GM11168 (cell line): ENCODE measurements around the gene ERBB2.

Source experiments
- in situ Hi-C: fragments of 300-500 bp; cut with MboI; formaldehyde crosslinking; loops from one replicate; pipeline ENCODE4 v1.12.0; 2022; ENCODE audit warnings: low sequenced_read_pairs; ENCODE audit not compliant: unreplicated experiment

Gene ERBB2

DNA sequence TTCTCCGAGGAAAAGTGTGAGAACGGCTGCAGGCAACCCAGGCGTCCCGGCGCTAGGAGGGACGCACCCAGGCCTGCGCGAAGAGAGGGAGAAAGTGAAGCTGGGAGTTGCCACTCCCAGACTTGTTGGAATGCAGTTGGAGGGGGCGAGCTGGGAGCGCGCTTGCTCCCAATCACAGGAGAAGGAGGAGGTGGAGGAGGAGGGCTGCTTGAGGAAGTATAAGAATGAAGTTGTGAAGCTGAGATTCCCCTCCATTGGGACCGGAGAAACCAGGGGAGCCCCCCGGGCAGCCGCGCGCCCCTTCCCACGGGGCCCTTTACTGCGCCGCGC, at the start of gene ERBB2:
TSS of gene ERBB2 (plus strand) at position 247 of the 330 bp plus-strand sequence. CDS start 175 bp downstream, outside the sequence.
- in situ Hi-C loops = no loop called here

DNA sequence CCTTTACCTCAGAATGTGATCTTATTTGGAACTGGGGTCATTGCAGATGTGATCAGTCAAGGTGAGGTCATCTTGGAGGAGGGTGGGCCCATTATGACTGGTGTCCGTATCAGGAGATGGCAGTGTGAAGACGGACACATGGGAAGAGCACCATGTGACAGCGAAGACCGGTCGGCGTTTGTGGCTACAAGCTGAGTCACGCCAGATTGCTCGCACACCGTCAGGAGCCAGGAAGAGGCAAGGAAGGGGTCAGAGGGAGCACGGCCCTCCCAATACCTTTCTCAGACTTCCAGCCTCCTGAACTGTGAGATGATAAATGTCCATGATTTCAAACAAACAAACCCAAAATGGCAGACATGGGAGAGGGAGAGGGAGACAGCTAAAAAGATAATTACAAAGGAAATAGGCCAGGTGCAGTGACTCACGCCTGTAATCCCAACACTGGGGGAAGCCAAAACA, 49.7 kb upstream of the ERBB2 start:
- in situ Hi-C loops = no loop called here

DNA sequence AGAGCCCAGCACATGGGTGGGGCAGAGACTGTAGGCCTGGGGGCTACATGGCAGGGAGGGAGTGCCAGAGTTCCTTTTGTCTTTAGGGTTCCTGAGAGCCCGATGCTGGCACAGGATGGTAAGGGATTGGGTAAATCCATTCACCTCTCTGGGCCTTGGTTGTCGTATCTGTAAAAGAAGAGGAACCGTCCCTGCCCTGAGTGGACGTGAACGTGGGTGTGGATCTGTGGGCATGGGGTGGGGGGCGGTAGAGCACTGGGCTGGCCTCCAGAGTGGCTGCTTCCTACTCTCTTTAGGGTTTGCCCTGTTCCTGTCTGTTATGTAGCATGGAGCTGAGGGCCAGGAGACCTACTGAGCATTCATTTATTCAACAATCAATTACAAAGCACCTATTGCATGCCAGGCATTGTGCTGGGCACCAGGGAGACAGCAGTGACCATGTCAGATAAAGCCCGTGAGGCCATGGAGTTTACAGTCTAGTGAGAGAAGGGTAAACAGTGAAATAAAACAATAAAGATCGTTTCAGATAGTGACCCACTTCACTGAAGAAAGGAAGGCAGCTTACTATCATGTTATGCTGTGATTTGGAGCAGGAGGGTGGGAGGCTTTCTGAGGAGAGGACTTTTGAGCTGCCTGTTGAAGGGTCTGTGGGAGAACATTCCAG, 47.8 kb upstream of the ERBB2 start:
- in situ Hi-C loops = no loop called here

DNA sequence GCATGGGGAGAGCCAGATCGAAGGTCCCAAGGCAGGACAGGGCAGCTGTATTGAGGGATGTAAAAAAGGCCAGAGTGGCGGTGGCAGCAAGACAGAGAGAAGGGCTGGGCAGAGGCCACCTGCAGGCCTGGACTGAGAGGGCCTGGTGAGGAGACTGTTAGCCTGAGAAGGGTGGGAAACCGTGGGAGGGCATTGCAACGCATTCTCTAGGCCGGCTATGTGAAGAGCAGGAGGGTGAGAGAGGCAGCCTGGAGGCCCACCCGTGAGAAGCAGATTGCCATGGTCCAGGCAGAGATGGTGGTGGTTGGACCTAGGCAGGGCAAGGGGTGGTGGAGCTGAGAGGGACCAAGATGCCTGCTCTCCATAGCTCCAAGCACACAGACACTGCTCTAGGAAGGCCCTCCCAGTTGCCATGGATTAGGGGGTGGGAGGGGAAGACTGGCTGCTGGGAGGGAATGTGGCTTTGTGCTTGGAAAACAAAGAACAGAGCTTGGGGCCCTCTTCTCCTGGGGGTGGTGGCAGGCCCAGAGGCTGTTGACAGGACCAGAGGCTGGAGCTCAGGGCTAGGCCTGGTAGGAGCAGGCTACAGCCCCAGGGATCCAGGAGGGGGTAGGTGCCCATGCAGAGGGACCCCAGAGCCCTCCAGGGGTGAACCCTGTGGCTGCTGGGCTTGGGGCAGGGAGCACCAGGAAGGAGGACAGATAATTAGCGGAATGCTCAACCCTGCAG, 47.1 kb upstream of the ERBB2 start:
- in situ Hi-C loops = no loop called here

DNA sequence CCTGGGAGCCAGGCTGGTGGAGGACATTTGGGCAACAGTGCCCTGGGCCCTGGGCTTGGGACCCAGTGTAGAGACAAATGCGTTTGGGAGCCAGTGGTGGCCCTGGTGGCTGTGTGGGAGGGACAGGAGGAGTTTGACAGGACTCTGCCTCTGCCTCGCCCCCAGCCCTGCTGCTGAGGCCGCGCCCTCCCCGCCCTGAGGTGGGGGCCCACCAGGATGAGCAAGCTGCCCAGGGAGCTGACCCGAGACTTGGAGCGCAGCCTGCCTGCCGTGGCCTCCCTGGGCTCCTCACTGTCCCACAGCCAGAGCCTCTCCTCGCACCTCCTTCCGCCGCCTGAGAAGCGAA, 46.6 kb upstream of the ERBB2 start:
- in situ Hi-C loops = no loop called here

DNA sequence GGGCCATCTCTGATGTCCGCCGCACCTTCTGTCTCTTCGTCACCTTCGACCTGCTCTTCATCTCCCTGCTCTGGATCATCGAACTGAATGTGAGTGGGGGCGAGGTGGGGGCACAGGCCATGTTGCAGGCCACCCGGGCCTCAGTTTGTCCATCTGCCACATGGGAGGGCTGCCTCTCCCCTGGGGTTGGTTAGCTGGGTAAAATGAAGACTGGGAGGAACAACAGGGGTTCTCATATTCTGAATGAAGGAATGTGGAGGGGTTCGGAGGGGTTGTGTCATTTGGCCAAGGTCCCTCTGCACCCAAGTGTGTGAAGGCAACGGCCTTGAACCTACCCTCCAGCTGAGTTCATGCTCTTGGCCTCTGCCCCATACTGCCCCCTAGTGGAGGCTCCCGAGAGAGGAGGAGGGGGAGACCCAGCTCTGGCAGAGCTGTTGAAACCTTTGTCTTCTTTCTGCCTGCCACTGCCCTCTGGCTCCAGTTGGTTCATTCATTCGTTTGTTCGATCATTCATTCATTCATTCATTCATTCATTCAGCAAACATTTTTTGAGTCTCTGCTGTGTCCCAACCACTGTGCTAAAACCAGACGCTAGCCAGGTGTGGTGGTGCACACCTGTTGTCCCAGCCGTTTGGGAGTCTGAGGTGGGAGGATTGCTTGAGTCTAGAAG, 46.1 kb upstream of the ERBB2 start:
- in situ Hi-C loops = no loop called here

DNA sequence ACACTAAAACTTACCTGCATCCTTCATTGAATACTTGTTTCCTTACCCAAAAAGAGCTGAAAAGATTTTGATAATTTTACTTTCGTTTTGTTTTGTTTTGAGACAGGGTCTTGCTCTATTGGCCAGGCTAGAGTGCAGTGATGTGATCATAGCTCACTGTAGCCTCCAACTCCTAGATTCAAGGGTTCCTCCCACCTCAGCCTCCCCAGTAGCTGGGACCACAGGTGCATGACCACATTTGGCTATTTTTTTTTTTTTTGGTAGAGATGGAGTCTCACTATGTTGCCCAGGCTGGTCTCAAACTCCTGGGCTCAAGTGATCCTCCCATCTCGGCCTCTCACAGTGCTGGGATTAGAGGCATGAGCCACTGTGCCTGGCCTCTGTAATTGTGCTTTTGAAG, 44.8 kb upstream of the ERBB2 start:
- in situ Hi-C loops = no loop called here

DNA sequence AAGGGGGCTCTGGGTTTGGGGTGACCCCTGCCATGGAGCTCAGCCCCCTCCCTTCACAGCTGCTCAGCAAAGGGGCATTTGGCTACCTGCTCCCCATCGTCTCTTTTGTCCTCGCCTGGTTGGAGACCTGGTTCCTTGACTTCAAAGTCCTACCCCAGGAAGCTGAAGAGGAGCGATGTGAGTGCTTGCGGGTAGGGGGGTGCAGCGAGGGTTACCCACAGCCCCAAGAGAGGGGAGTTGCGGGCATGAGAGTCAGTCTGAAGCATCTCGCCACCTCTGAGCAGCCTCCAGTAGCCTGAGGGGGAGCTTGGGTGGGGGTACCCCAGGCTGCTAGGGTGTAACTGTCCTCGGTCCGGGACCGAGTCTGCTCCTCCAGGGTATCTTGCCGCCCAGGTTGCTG, 41.5 kb upstream of the ERBB2 start:
- in situ Hi-C loops = no loop called here

DNA sequence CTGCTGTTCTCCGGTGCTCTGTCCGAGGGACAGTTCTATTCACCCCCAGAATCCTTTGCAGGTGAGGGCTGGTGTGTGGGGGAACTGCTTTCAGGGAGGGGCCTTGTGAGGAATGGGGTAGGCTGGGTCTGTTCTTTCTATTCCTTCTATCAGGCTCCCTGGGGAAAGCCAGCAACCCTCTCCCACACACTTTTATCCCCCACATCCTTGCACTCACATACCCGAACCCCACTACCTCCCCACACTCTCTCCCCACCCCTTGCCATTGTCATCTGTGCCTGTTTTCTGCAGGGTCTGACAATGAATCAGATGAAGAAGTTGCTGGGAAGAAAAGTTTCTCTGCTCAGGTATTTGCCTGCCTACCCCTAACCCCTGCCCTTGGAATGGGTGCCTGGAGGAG, 41.1 kb upstream of the ERBB2 start:
- in situ Hi-C loops = no loop called here

DNA sequence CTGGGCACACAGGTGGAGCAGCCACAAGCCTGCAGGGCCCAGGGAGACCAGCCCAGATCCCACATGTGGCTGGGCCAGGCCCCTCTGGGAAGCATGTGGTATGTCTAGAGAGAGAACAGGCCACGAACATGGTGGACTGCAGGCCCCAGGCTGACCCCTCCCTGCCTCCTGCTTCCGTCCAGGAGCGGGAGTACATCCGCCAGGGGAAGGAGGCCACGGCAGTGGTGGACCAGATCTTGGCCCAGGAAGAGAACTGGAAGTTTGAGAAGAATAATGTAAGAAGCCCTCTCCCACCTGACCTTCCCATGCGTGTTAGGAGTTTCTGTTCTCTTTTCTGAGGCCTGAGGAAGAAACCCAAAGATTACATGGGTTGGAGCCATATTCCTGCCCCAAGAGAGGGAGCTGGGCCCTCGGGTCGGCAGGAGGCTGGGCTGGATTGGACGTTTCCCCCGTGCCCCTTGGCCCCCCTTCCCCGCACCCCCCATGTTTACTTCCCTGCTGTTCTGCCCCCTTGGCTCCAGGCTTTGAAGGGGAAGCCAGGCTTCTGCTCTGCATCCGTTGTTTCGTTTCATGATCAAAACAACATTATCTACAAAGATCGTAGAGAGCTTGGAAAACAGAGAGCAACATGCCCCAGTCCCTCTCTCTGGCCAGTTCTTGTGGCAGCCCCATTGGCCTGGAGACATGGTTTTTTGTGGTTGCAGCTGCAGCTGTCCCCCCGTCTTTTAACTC, 40.4 kb upstream of the ERBB2 start:
- in situ Hi-C loops = no loop called here

DNA sequence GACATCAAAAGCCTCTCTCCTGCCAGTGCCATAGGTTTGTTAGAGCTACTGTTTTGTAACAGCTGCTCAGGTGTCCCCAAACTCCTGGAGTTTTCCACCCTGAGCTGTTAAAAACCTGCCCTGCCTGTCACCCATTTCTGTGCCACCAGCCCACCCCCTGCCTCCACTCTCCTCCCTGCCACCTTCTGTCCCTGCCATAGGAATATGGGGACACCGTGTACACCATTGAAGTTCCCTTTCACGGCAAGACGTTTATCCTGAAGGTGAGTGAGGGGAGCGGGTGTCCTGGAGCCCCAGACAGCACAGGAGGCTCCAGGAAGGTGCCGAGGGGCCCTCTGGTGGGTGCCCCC, 39.9 kb upstream of the ERBB2 start:
- in situ Hi-C loops = no loop called here

DNA sequence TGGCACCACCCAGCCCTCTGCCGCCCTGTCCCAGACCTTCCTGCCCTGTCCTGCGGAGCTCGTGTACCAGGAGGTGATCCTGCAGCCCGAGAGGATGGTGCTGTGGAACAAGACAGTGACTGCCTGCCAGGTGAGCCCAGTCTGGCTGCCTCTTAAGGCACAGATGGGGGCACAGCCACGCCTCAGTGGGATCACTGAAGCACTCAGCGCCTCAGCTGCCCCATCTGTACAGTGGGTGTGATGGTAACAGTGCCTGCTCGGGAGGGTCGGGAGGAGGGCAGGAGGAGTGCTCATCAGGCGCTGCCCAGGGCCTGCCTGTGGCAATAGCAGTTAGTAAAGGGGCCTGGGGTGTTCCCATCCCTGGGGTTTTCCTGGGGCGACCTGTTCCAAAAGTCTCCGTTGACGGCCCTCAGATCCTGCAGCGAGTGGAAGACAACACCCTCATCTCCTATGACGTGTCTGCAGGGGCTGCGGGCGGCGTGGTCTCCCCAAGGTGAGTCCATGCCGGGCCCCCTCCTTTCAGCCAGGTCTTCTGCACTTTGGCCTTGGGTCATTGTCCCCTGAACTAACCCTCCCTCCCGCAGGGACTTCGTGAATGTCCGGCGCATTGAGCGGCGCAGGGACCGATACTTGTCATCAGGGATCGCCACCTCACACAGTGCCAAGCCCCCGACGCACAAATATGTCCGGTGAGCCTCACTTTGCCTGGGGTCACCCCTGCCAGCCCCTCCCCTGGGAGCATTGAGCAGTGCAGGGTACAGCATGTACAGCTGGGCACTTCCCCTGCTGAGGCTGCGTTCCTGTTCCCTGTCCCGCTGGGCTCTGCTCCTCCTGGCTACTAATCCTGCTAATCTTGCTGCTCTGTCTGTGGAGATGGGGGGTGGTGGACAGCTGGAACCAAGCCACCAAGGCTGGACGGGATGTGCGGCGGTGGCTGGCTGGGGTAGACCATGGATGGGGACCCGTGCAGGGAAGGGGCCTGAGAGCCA, 39.2 kb upstream of the ERBB2 start:
- in situ Hi-C loops = no loop called here

DNA sequence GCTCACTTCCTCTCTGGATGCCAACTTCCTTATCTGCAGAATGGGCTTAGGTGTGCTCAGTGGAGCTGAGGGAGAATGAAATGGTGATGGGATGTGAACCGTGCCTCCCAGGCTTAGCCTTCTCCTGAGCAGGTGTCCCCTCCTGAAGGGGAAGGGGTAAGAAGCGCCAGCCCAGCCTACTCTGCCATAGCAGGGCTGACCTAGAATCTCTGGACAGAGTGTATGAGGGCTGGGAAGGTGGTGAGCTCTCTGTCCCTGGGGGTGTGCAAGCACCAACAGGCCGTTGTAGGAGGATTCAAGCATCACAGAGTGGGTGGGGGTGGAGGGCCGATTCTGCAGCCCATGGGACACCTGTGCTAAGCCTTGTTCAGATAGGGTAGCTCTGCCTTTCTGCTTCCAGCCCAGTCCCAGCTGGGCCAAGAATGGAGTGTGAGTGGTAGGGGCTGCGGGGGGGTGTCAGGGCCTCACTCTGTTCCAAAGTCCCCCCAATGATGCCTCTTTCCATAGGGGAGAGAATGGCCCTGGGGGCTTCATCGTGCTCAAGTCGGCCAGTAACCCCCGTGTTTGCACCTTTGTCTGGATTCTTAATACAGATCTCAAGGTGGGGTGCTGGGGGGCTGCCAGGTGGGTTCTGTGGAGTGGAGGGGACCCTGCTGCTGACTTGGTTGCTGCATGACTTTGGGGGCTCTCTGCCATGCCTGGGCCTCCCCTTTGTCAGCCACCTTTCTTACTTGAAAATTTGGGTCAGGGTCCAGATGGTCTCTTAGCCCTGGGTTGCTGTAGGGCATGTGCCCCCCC, 37.9 kb upstream of the ERBB2 start:
- in situ Hi-C loops = no loop called here

DNA sequence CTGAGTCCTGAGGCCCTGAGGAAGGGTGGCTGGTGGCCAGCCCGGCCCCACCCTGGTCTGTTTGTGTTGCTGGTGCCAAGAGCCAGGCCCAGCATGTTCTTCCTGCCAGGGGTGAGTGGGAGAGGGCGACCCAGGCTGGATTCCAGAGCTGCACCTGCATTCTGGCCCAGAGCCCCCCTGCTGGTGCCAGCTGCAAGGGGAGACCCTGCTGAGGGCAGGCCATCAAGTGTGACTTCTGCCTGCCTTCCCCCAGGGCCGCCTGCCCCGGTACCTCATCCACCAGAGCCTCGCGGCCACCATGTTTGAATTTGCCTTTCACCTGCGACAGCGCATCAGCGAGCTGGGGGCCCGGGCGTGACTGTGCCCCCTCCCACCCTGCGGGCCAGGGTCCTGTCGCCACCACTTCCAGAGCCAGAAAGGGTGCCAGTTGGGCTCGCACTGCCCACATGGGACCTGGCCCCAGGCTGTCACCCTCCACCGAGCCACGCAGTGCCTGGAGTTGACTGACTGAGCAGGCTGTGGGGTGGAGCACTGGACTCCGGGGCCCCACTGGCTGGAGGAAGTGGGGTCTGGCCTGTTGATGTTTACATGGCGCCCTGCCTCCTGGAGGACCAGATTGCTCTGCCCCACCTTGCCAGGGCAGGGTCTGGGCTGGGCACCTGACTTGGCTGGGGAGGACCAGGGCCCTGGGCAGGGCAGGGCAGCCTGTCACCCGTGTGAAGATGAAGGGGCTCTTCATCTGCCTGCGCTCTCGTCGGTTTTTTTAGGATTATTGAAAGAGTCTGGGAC, 37.1 kb upstream of the ERBB2 start:
- in situ Hi-C loops = no loop called here

DNA sequence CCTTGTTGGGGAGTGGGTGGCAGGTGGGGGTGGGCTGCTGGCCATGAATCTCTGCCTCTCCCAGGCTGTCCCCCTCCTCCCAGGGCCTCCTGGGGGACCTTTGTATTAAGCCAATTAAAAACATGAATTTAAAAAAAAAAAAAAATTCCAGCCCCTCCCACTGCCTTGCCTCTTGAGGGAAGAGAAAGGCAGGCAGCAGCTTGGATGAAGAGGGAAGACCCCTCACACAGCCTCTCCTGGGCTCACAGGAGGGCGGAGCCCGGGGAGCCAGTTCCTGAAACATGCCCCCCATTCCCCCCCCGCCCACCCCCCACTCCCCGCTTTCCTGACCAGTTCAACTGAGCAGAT, 36.5 kb upstream of the ERBB2 start:
- in situ Hi-C loops = no loop called here

DNA sequence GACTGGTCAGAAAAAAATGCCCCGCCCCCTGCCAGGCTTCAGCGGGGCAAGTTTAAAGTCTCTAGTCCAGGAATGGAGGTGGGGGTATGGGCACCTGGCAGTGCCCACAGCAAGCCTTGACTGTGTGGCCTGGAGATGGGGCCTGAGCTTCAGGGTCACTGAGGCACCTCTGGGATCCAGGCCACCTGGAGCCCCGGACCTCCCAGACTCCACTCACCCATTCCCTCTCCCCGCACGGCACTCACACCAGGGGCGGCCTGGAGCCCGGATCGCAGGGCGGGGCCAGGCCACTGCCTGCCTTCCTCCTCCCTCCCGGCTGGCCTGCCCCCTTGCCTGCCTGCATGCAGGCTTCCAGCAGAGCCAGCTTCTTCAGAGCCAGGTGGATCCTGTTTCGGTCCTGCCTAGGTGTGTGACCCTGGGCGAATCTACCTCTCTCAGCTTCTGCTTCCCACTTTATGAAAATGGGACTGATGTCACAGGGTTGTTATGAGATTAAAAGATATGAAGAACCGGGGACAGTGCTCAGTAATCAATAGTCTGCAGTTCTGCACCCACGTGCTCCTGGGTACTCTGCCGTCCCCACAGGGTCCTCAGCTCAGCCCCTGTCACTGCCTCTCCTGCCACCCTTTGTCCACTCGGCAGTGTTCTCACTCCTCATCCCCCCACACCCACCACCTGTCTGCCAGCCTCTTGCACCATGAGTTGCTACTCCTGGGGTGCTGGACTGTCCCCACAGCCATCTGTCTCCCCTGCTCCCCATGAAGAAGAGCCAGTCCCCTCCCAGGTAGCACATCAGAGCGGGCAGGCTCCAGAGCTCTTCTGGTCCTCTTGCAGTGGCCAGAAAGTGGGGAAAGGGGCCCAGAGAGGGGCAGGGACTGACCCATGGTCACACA, 35.9 kb upstream of the ERBB2 start:
- in situ Hi-C loops = no loop called here
